Measurements from ENCODE around the gene USF1.
A peak's percentile ranks its signal among the peaks of the same experiment; 100 is the strongest.
"Not testable (repeated sequence)": the region's sequence is repeated elsewhere in the genome, so short reads cannot be mapped to it uniquely, and the experiment has no call there.

Gene USF1

GRCh38 chr1:161047436-161048420, 2.0 kb upstream of the USF1 start:
- no peak for DNase-seq

- no peak for DNase-seq
These were observed 940 bp upstream of the USF1 start for GRCh38 chr1:161046605-161047228.

- peak; percentile 39 for DNase-seq
These were observed 655 bp downstream of the USF1 start for GRCh38 chr1:161044908-161045735.

- DNase-seq, result no peak
These were observed 1.3 kb downstream of the USF1 start for GRCh38 chr1:161044535-161044907.

- no peak for DNase-seq
These were observed 6.2 kb downstream of the USF1 start for GRCh38 chr1:161039546-161039945.

GRCh38 chr1:161039154-161039545, 6.6 kb downstream of the USF1 start:
- DNase-seq, result no peak

GRCh38 chr1:161038523-161039153, 7.1 kb downstream of the USF1 start, which contains the start of gene TSTD1:
TSTD1 (minus strand) TSS chr1:161038964; CDS start chr1:161038889, 75 bp downstream.
- peak; percentile 87 for DNase-seq

- DNase-seq, result no peak
These were observed 7.9 kb downstream of the USF1 start for GRCh38 chr1:161037661-161038522.

- DNase-seq, result no peak
These were observed 12.0 kb downstream of the USF1 start for GRCh38 chr1:161033751-161034150.

- DNase-seq, result no peak
These were observed 13.4 kb downstream of the USF1 start for GRCh38 chr1:161032409-161032808.

- no peak for DNase-seq
These were observed 13.9 kb downstream of the USF1 start for GRCh38 chr1:161031874-161032273.

- DNase-seq, result not testable (repeated sequence)
These were observed 16.3 kb downstream of the USF1 start for GRCh38 chr1:161029466-161029865.

- DNase-seq, result peak; percentile 5
These were observed 18.8 kb downstream of the USF1 start for GRCh38 chr1:161026954-161027353.

GRCh38 chr1:161022432-161022831, 23.3 kb downstream of the USF1 start:
- DNase-seq, result not testable (repeated sequence)

GRCh38 chr1:161021970-161022353, 23.8 kb downstream of the USF1 start:
- DNase-seq, result no peak

GRCh38 chr1:161021165-161021969, 24.4 kb downstream of the USF1 start:
- DNase-seq, result peak; percentile 83

GRCh38 chr1:161020509-161021164, 25.1 kb downstream of the USF1 start, which contains the start of gene F11R:
F11R (minus strand) TSS chr1:161021152; CDS start chr1:161021073, 79 bp downstream.
- DNase-seq, result peak; percentile 33

- DNase-seq, result no peak
These were observed 25.9 kb downstream of the USF1 start for GRCh38 chr1:161019751-161020495.

GRCh38 chr1:161019111-161019660, 26.6 kb downstream of the USF1 start:
- not testable (repeated sequence) for DNase-seq
